HCT116 (cell line): ENCODE results near the gene KCNB1. TPM values are rescaled to one million over a fixed set of nuclear protein-coding genes. Genes with fewer than 3 reads are reported as not detected.
A peak's percentile ranks its signal among the peaks of the same experiment; 100 is the strongest.

Experiments
- ATAC-seq: fragments of 200-7000 bp; cut with Tn5 transposase; 2 replicates; pipeline ENCODE4 v1.9.1; 2020; ENCODE audit warnings: mild to moderate bottlenecking, moderate library complexity
- BruUV-seq: library from RNA; stranded (reverse); fragments of 400-500 nt; replicated peaks from 2 replicates; lab custom pipeline; 2021; lab: Mats Ljungman, UMichigan
- CTCF ChIA-PET: fragments of 300-600 bp; sonication (Branson Sonifier 250); formaldehyde crosslinking; loops from one replicate; lab custom pipeline; 2021; ENCODE audit warnings: antibody characterized with exemption; lab: Charles Lee
- POLR2A ChIA-PET: fragments of 300-600, 350-600 bp; sonication (Branson Sonifier 250); formaldehyde crosslinking; loops from one replicate; lab custom pipeline; 2021; ENCODE audit warnings: antibody characterized with exemption; lab: Charles Lee
- RAD21 ChIA-PET, 2 experiments: fragments of 300-600 bp; sonication (Branson Sonifier 250); formaldehyde crosslinking; loops; one replicate each; lab custom pipeline; 2023; ENCODE audit warnings: low total read pairs in 2 of 2; ENCODE audit not compliant: uncharacterized antibody in 2 of 2, unreplicated experiment in 2 of 2, low non-redundant PET in 1 of 2; lab: Charles Lee
- DNase-seq: peaks from one replicate; pipeline ENCODE4 v3.0.0-alpha.2; 2010; ENCODE audit warnings: low read depth, low spot score
- H2AFZ ChIP-seq: fragments of 200-600 bp; shearing (Covaris generic), sonication (generic); 2 replicates; pipeline ENCODE4 v1.6.1; 2017; ENCODE audit warnings: low read depth, mixed run types, mixed read lengths, antibody characterized with exemption, low read length; ENCODE audit not compliant: poor library complexity, severe bottlenecking
- H3K27ac ChIP-seq: 2 replicates; pipeline ENCODE4 v1.5.1; 2012; ENCODE audit warnings: low read depth, low read length
- H3K27me3 ChIP-seq: fragments of 200-600 bp; sonication (generic); 2 replicates; pipeline ENCODE4 v1.6.1; 2016; ENCODE audit warnings: mixed run types, low read length, mixed read lengths; ENCODE audit not compliant: insufficient read depth
- H3K36me3 ChIP-seq, 2 experiments: fragments of 200-500 bp in 1 of 2; fragments of 200-600 bp in 1 of 2; sonication (Bioruptor generic) in 1 of 2; sonication (generic) in 1 of 2; 2 replicates each; pipeline versions ENCODE4 v1.5.1 to v1.6.1; 2014 to 2016; ENCODE audit warnings: low read length in 2 of 2, inconsistent platforms in 1 of 2, mixed read lengths in 1 of 2, mixed run types in 1 of 2; ENCODE audit not compliant: insufficient read depth in 2 of 2, control insufficient read depth in 1 of 2
- H3K4me1 ChIP-seq, 2 experiments: fragments of 200-600 bp in 1 of 2; sonication (generic) in 1 of 2; 2 replicates each; pipeline versions ENCODE4 v1.5.1 to v1.6.1; 2012 to 2017; ENCODE audit warnings: low read length in 2 of 2, inconsistent platforms in 1 of 2, mild to moderate bottlenecking in 1 of 2, mixed read lengths in 1 of 2, mixed run types in 1 of 2, moderate library complexity in 1 of 2; ENCODE audit not compliant: insufficient read depth in 2 of 2, control insufficient read depth in 1 of 2
- H3K4me2 ChIP-seq: fragments of 200-600 bp; sonication (generic); 2 replicates; pipeline ENCODE4 v1.6.1; 2017; ENCODE audit warnings: mixed run types, low read length, mixed read lengths
- H3K4me3 ChIP-seq, 2 experiments: fragments of 200-600 bp in 1 of 2; sonication (generic) in 1 of 2; replicated peaks in 1 of 2; 2 replicates each; pipeline ENCODE4 v1.5.1; 2011 to 2016; ENCODE audit warnings: low read length in 2 of 2, control low read depth in 1 of 2, low read depth in 1 of 2, mild to moderate bottlenecking in 1 of 2, mixed read lengths in 1 of 2, mixed run types in 1 of 2
- H3K79me2 ChIP-seq: fragments of 200-600 bp; sonication (generic); 2 replicates; pipeline ENCODE4 v1.6.1; 2017; ENCODE audit warnings: mild to moderate bottlenecking, mixed run types, low read length, moderate library complexity, mixed read lengths; ENCODE audit not compliant: insufficient read depth
- H3K9ac ChIP-seq: fragments of 200-600 bp; sonication (generic); 2 replicates; pipeline ENCODE4 v1.6.1; 2016; ENCODE audit warnings: low read length, mixed read lengths
- H3K9me2 ChIP-seq: fragments of 200-600 bp; sonication (generic), shearing (Covaris generic); 2 replicates; pipeline ENCODE4 v1.6.1; 2017; ENCODE audit warnings: mixed run types, mild to moderate bottlenecking, moderate library complexity; ENCODE audit not compliant: insufficient read depth
- H3K9me3 ChIP-seq, 2 experiments: fragments of 200-500 bp in 1 of 2; fragments of 200-600 bp in 1 of 2; sonication (Bioruptor generic) in 1 of 2; sonication (generic) in 1 of 2; 2 replicates each; pipeline ENCODE4 v1.6.1; 2014 to 2017; ENCODE audit warnings: low read length in 2 of 2, mixed read lengths in 2 of 2, inconsistent platforms in 1 of 2, low read depth in 1 of 2, mild to moderate bottlenecking in 1 of 2, mixed run types in 1 of 2, moderate library complexity in 1 of 2; ENCODE audit not compliant: control insufficient read depth in 1 of 2, insufficient read depth in 1 of 2
- H4K20me1 ChIP-seq: fragments of 200-600 bp; sonication (generic), shearing (Covaris generic); 2 replicates; pipeline ENCODE4 v1.6.1; 2017; ENCODE audit warnings: mixed run types, mild to moderate bottlenecking, moderate library complexity; ENCODE audit not compliant: insufficient read depth
- CBX3 ChIP-seq: IDR thresholded peaks from 2 replicates; pipeline ENCODE4 v1.6.1; 2012; ENCODE audit warnings: low read depth
- CEBPB ChIP-seq: IDR thresholded peaks from 2 replicates; pipeline ENCODE4 v1.6.1; 2012; ENCODE audit warnings: low read depth
- CTCF ChIP-seq, 3 experiments: fragments of 200-600 bp in 1 of 3; sonication (generic) in 1 of 3; IDR thresholded peaks in 2 of 3; conservative IDR thresholded peaks in 1 of 3; 2 replicates each; pipeline ENCODE4 v1.5.1; 2012 to 2017; ENCODE audit warnings: low read depth in 2 of 3, low read length in 2 of 3, antibody characterized with exemption in 1 of 3, borderline replicate concordance in 1 of 3, control low read depth in 1 of 3, mild to moderate bottlenecking in 1 of 3, mixed read lengths in 1 of 3, mixed run types in 1 of 3, moderate library complexity in 1 of 3; ENCODE audit not compliant: insufficient read depth in 1 of 3
- EZH2 ChIP-seq: fragments of 200-600 bp; sonication (generic); IDR thresholded peaks from 2 replicates; pipeline ENCODE4 v1.6.1; 2017; ENCODE audit warnings: antibody characterized with exemption, mixed run types
- EZH2phosphoT487 ChIP-seq: fragments of 200-600 bp; IDR thresholded peaks from 2 replicates; pipeline ENCODE4 v1.6.1; 2018; ENCODE audit warnings: antibody characterized with exemption, borderline replicate concordance
- JUND ChIP-seq: IDR thresholded peaks from 2 replicates; pipeline ENCODE4 v1.6.1; 2012
- POLR2AphosphoS5 ChIP-seq: IDR thresholded peaks from 2 replicates; pipeline ENCODE4 v1.6.1; 2011; ENCODE audit warnings: mild to moderate bottlenecking, low read depth, low read length, moderate library complexity
- RAD21 ChIP-seq: IDR thresholded peaks from 2 replicates; pipeline ENCODE4 v1.6.1; 2012; ENCODE audit warnings: low read depth, mild to moderate bottlenecking
- SRF ChIP-seq: IDR thresholded peaks from 2 replicates; pipeline ENCODE4 v1.6.1; 2012; ENCODE audit warnings: low read depth
- TCF7L2 ChIP-seq: IDR thresholded peaks from 2 replicates; pipeline ENCODE4 v1.7.0; 2011; ENCODE audit warnings: borderline replicate concordance, inconsistent platforms; ENCODE audit not compliant: insufficient read depth, insufficient read length; ENCODE audit errors: extremely low read depth
- ZFX ChIP-seq: fragments of 450-650 bp; IDR thresholded peaks from 2 replicates; pipeline ENCODE4 v1.6.1; 2017
- intact Hi-C: fragments of 100-400 bp; cut with micrococcal nuclease; formaldehyde crosslinking; loops from 2 replicates; pipeline ENCODE4 v1.10.0; 2022
- total RNA-seq: library from RNA; stranded (reverse); gene quantifications from one replicate; pipeline ENCODE4 v1.2.1, GENCODE V29; 2021; ENCODE audit not compliant: unreplicated experiment
- TF ChIP-seq, protein P1 (sequence below): IDR thresholded peaks from 2 replicates; pipeline ENCODE4 v1.6.1; 2011; ENCODE audit warnings: mild to moderate bottlenecking, low read length, moderate library complexity; ENCODE audit not compliant: insufficient replicate concordance; ENCODE audit errors: extremely low read depth

The KCNB1 gene
- total RNA-seq, 1 experiment from 2014 or later, result 0.79 TPM

GRCh38 chr20:49324306-49324705, 158.2 kb downstream of the KCNB1 start (continued):
- TF ChIP-seq ZFX, result no peak

GRCh38 chr20:49323622-49324238, 158.7 kb downstream of the KCNB1 start:
- H3K36me3 ChIP-seq, result no peaks in the 10 kb centered on the region
- peaks cover 2 to 8% of the 10 kb centered on the region in 2 experiments; a peak in 3 of 4 replicates for H3K4me1 ChIP-seq
- H3K79me2 ChIP-seq, result no peaks in the 10 kb centered on the region
- intact Hi-C loops, result loop anchor here (5.0 kb wide), 1 partner anchor 191 kb away; no protein-coding TSS in a partner anchor
- peaks cover 23% of the 10 kb centered on the region; the same call in 1 of the 2 replicates for H3K27me3 ChIP-seq
- POLR2A ChIA-PET, result interaction anchor here (0.7 to 1.0 kb wide), 2 partner anchors 78 to 589 kb away, joined by 3 to 4 read pairs; no protein-coding TSS in a partner anchor
- TF ChIP-seq RAD21, result peak; percentile 63
- no peak for TF ChIP-seq CBX3
- no peak for TF ChIP-seq EZH2
- TF ChIP-seq CEBPB, result no peak
- TF ChIP-seq SRF, result no peak
- peak in 2 of 3 experiments; percentile 7 to 25; a peak in 1 of 6 replicates for TF ChIP-seq CTCF (IDR thresholded peaks at IDR 0.05 in 2 of 3, conservative IDR thresholded peaks at IDR 0.05 in 1 of 3; ENCODE audit: borderline replicate concordance in 1 of 3, insufficient read depth in 1 of 3, low read depth in 2 of 3, low read length in 2 of 3)
- TF ChIP-seq TCF7L2, result no peak
- TF ChIP-seq POLR2AphosphoS5, result no peak
- TF ChIP-seq JUND, result no peak
- no peak for TF ChIP-seq EZH2phosphoT487
- TF ChIP-seq, protein P1, sequence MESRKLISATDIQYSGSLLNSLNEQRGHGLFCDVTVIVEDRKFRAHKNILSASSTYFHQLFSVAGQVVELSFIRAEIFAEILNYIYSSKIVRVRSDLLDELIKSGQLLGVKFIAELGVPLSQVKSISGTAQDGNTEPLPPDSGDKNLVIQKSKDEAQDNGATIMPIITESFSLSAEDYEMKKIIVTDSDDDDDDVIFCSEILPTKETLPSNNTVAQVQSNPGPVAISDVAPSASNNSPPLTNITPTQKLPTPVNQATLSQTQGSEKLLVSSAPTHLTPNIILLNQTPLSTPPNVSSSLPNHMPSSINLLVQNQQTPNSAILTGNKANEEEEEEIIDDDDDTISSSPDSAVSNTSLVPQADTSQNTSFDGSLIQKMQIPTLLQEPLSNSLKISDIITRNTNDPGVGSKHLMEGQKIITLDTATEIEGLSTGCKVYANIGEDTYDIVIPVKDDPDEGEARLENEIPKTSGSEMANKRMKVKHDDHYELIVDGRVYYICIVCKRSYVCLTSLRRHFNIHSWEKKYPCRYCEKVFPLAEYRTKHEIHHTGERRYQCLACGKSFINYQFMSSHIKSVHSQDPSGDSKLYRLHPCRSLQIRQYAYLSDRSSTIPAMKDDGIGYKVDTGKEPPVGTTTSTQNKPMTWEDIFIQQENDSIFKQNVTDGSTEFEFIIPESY, result no peak
- no peak overlapping the region for H3K9ac ChIP-seq
- H3K4me2 ChIP-seq, result peak overlapping the region; percentile 21; the same call in 1 of the 2 replicates
- ATAC-seq (peak; percentile 60), DNase-seq (peak; percentile 34)
- BruUV-seq, result no TSS peak
- peak overlapping the region; percentile 49 for H2AFZ ChIP-seq
- H3K4me3 ChIP-seq, result no peak overlapping the region
- no peak overlapping the region for H3K27ac ChIP-seq
- CTCF ChIA-PET, result interaction anchor here (1.3 kb wide), 1 partner anchor 78 kb away, joined by 3 read pairs; no protein-coding TSS in a partner anchor
- H3K9me3 ChIP-seq, result no peaks in the 10 kb centered on the region
- no peaks in the 10 kb centered on the region for H3K9me2 ChIP-seq
- RAD21 ChIA-PET, result no interaction called here
- no peaks in the 10 kb centered on the region for H4K20me1 ChIP-seq
